Measurements from ENCODE around the gene GPHN.

- no peak for TF ChIP-seq POLR2AphosphoS5 (IDR thresholded peaks at IDR 0.05)
- TF ChIP-seq CTCF (IDR thresholded peaks at IDR 0.05): no peak
Observed at GRCh38 chr14:66483322-66483721, 24.6 kb upstream of the GPHN start.

Data from upper lobe of left lung (tissue), 4 donors.